Mucosa of rectum (tissue), 2 donors: ENCODE results near the gene FHIT.
"Not testable (repeated sequence)": the region's sequence is repeated elsewhere in the genome, so short reads cannot be mapped to it uniquely, and the experiment has no call there.

Source experiments
- H3K27ac ChIP-seq, 2 donors: one replicate each; pipeline ENCODE4 v1.7.0; 2013; ENCODE audit warnings: inconsistent platforms in 2 of 2, low read depth in 2 of 2, low read length in 2 of 2
- H3K27me3 ChIP-seq, 2 donors: one replicate each; pipeline ENCODE4 v1.7.0; 2013; ENCODE audit warnings: low read length in 2 of 2; ENCODE audit not compliant: control insufficient read depth in 2 of 2, insufficient read depth in 2 of 2
- H3K36me3 ChIP-seq, 2 donors: one replicate each; pipeline ENCODE4 v1.7.0; 2013; ENCODE audit warnings: low read length in 2 of 2; ENCODE audit not compliant: control insufficient read depth in 2 of 2, insufficient read depth in 2 of 2
- H3K4me1 ChIP-seq, 2 donors: one replicate each; pipeline ENCODE4 v1.7.0; 2013; ENCODE audit warnings: low read length in 2 of 2, mild to moderate bottlenecking in 1 of 2; ENCODE audit not compliant: control insufficient read depth in 2 of 2, insufficient read depth in 2 of 2
- H3K4me3 ChIP-seq, 2 donors: one replicate each; pipeline ENCODE4 v1.7.0; 2013; ENCODE audit warnings: low read length in 2 of 2
- H3K9ac ChIP-seq, 2 donors: one replicate each; pipeline ENCODE4 v1.7.0; 2013; ENCODE audit warnings: low read length in 2 of 2, low read depth in 1 of 2, mild to moderate bottlenecking in 1 of 2
- H3K9me3 ChIP-seq, 2 donors: one replicate each; pipeline ENCODE4 v1.7.0; 2013; ENCODE audit warnings: low read length in 2 of 2; ENCODE audit not compliant: control insufficient read depth in 2 of 2
- donor health status: healthy.
- donor health status: Normal muscosa, but diverticular disease.

Gene FHIT

GRCh38 chr3:60697132-60697531 is 554.1 kb downstream of the FHIT start:
- Histone ChIP-seq H3K9me3 (no peaks in the 10 kb centered on the region), H3K36me3 (no peaks in the 10 kb centered on the region), H3K4me1 (no peaks in the 10 kb centered on the region), H3K4me3 (no peak overlapping the region), H3K9ac (no peak overlapping the region), H3K27ac (no peak overlapping the region), H3K27me3 (no peaks in the 10 kb centered on the region)

- Histone ChIP-seq H3K4me1 (no peaks in the 10 kb centered on the region), H3K27me3 (no peaks in the 10 kb centered on the region), H3K9ac (no peak overlapping the region), H3K36me3 (no peaks in the 10 kb centered on the region), H3K4me3 (no peak overlapping the region), H3K9me3 (no peaks in the 10 kb centered on the region), H3K27ac (no peak overlapping the region)
Measured at GRCh38 chr3:60696428-60697125, 554.7 kb downstream of the FHIT start.

- no peaks in the 10 kb centered on the region for H3K9me3 ChIP-seq
Measured at GRCh38 chr3:60675424-60675823, 575.8 kb downstream of the FHIT start.

GRCh38 chr3:60674870-60675269 is 576.4 kb downstream of the FHIT start:
- no peak overlapping the region for H3K4me3 ChIP-seq
- H3K4me1 ChIP-seq = no peaks in the 10 kb centered on the region
- no peaks in the 10 kb centered on the region for H3K27me3 ChIP-seq
- no peaks in the 10 kb centered on the region for H3K36me3 ChIP-seq
- H3K9ac ChIP-seq = no peak overlapping the region
- no peak overlapping the region for H3K27ac ChIP-seq
- H3K9me3 ChIP-seq = no peaks in the 10 kb centered on the region

More at GRCh38 chr3:60675424-60675823, 575.8 kb downstream of the FHIT start:
- H3K27ac ChIP-seq = no peak overlapping the region
- H3K9ac ChIP-seq = no peak overlapping the region
- no peaks in the 10 kb centered on the region for H3K27me3 ChIP-seq
- no peaks in the 10 kb centered on the region for H3K4me1 ChIP-seq
- no peak overlapping the region for H3K4me3 ChIP-seq
- no peaks in the 10 kb centered on the region for H3K36me3 ChIP-seq

GRCh38 chr3:60673123-60673522 is 578.1 kb downstream of the FHIT start:
- Histone ChIP-seq H3K9me3 (no peaks in the 10 kb centered on the region), H3K27me3 (no peaks in the 10 kb centered on the region), H3K4me3 (no peak overlapping the region), H3K36me3 (no peaks in the 10 kb centered on the region), H3K9ac (no peak overlapping the region), H3K4me1 (no peaks in the 10 kb centered on the region), H3K27ac (no peak overlapping the region)

GRCh38 chr3:60672337-60672736 is 578.9 kb downstream of the FHIT start:
- H3K27ac ChIP-seq, H3K4me1 ChIP-seq, H3K27me3 ChIP-seq, H3K9me3 ChIP-seq, H3K4me3 ChIP-seq, H3K9ac ChIP-seq, H3K36me3 ChIP-seq: not testable (repeated sequence)

GRCh38 chr3:60669636-60670035 is 581.6 kb downstream of the FHIT start:
- no peak overlapping the region for H3K27ac ChIP-seq
- no peaks in the 10 kb centered on the region for H3K27me3 ChIP-seq
- H3K9me3 ChIP-seq = no peaks in the 10 kb centered on the region
- no peaks in the 10 kb centered on the region for H3K4me1 ChIP-seq
- no peak overlapping the region for H3K4me3 ChIP-seq
- H3K36me3 ChIP-seq = no peaks in the 10 kb centered on the region
- H3K9ac ChIP-seq = no peak overlapping the region

GRCh38 chr3:60660026-60660425 is 591.2 kb downstream of the FHIT start:
- Histone ChIP-seq H3K4me3 (no peak overlapping the region), H3K9me3 (peaks cover 0 to 3% of the 10 kb centered on the region in 2 donors), H3K27ac (no peak overlapping the region), H3K27me3 (no peaks in the 10 kb centered on the region), H3K4me1 (no peaks in the 10 kb centered on the region), H3K9ac (no peak overlapping the region), H3K36me3 (no peaks in the 10 kb centered on the region)

- H3K4me3 ChIP-seq = no peak overlapping the region
- H3K4me1 ChIP-seq = no peaks in the 10 kb centered on the region
- H3K27me3 ChIP-seq = no peaks in the 10 kb centered on the region
- H3K9ac ChIP-seq = no peak overlapping the region
- H3K9me3 ChIP-seq = peaks cover 0 to 3% of the 10 kb centered on the region in 2 donors
- no peaks in the 10 kb centered on the region for H3K36me3 ChIP-seq
- no peak overlapping the region for H3K27ac ChIP-seq
Measured at GRCh38 chr3:60659098-60659497, 592.2 kb downstream of the FHIT start.

GRCh38 chr3:60657972-60658371 is 593.3 kb downstream of the FHIT start:
- Histone ChIP-seq H3K9me3 (no peaks in the 10 kb centered on the region), H3K4me1 (no peaks in the 10 kb centered on the region), H3K36me3 (no peaks in the 10 kb centered on the region), H3K27ac (no peak overlapping the region), H3K27me3 (no peaks in the 10 kb centered on the region), H3K9ac (no peak overlapping the region), H3K4me3 (no peak overlapping the region)

- Histone ChIP-seq H3K36me3 (no peaks in the 10 kb centered on the region), H3K27ac (no peak overlapping the region), H3K4me3 (no peak overlapping the region), H3K9me3 (no peaks in the 10 kb centered on the region), H3K27me3 (no peaks in the 10 kb centered on the region), H3K4me1 (no peaks in the 10 kb centered on the region), H3K9ac (no peak overlapping the region)
Measured at GRCh38 chr3:60652829-60653228, 598.4 kb downstream of the FHIT start.
